GM10847 (cell line): ENCODE results near the gene PTPN1.

ENCODE experiments used
- POLR2A ChIP-seq: IDR thresholded peaks from 2 replicates; pipeline ENCODE4 v1.6.1; 2011; ENCODE audit not compliant: insufficient read length; ENCODE audit errors: extremely low read depth

PTPN1 gene

GRCh38 chr20:50557549-50558134 lies 47.5 kb downstream of the PTPN1 start:
- no peak for TF ChIP-seq POLR2A

- no peak for TF ChIP-seq POLR2A
These were observed 48.3 kb downstream of the PTPN1 start for GRCh38 chr20:50558483-50558925.

DNA sequence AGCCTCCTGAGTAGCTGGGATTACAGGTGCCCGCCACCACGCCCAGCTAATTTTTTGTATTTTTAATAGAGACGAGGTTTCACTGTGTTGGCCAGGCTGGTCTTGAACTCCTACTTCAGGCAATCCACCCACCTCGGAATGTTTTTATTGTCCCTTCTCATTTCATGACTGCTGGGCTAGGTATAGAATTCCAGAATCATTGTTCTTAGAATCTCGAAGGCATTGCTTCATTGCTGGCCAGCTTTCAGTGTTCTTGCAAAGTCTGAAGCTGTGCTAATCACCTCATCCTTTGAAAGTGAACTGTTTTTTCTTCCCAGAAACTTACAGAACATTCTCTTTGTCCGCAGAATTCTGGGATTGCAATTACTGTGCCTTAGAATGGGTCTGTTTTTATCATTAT lies 49.0 kb downstream of the PTPN1 start:
- TF ChIP-seq POLR2A = no peak

DNA sequence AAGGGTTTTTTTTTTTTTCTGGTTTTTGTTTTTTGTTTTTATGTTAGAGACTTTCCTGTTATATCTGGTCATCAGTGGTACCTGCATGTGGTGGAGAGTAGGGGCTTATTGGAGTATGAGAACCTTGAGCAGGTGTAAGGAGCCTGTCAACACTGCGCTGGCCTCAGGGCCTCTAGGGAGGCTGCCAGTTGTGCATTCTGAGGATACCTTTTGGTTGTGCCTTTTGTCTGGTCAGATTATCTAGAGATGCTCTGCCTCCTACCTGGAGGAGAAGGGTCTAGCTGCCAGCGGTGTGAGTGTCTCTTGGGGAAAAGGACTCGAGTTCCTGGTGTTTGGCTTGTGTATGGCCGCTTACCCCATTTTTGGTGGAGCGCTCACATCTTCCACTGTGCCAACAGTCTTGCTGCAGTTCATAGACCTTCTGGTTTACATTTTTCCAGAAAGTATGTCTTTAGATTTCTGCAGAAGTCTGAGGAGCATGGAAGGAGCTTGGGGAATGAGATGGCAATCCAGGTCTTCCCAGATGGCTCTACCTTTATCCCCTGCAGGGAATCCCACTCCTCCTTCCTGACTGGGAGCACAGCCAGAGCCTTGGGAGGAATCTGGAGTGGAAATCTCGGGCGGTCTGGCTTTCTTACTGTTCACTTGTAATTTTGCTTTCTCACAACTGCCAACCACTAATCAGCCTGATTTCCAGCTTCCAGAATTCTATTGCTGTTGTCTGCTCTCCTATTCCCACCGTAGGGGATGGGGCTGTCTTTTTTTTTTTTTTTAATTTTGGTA lies 49.9 kb downstream of the PTPN1 start:
- no peak for TF ChIP-seq POLR2A

DNA sequence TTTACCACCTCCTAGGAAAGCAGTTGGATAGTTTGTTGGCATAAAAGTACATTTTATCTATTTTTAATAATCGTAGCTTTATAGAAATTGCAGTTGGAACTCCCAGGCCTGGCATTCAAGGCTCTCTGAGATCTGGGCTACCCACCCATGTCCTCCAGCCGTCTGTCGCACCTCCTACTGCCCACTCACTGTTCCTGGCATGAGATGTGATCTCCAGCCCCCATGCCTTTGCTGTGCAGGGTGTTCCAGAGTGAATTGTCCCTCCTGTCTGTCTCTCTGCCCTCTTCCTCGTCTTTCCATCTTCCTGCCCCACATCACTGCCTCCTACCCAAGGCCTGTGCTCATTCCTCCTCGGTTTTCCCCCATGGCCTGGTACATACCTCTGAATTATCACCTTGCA lies 50.7 kb downstream of the PTPN1 start:
- TF ChIP-seq POLR2A = no peak

DNA sequence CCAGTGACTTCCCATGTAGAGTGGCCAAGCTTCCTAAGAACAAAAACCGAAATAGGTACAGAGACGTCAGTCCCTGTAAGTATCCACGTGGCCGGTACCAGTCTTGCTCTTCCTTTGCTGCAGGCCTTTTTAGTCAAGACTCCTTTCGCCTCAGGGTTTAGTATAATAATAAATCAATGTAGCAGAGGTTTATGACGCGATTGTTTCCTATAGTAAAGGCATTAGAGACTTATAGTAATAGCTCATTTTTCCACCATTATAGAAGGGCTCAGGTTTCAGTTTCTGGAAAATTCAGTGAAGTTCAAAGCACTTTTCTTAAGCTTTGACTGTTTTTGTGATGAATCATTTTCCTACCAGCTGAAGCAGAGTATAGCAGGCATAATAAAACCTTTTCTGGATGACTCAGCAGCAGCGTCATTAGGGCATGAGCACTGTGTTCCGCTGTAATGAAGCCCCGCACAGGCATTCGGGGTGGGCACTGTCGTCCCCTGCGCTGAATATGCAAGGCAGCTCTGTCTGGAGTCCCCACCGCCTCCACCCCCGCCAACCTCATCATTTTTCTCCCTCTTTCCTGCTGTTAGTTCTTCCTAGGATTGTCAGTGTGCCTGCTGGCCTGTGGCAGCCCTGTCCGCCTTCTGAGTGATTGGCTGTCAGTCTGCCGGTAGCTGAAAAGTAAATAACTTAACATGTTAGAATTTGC lies 51.3 kb downstream of the PTPN1 start:
- no peak for TF ChIP-seq POLR2A

- TF ChIP-seq POLR2A = no peak
These were observed 52.1 kb downstream of the PTPN1 start for GRCh38 chr20:50562262-50562701.

GRCh38 chr20:50563133-50563944 lies 53.2 kb downstream of the PTPN1 start:
- TF ChIP-seq POLR2A = no peak

- no peak for TF ChIP-seq POLR2A
These were observed 55.2 kb downstream of the PTPN1 start for GRCh38 chr20:50565383-50565782.

DNA sequence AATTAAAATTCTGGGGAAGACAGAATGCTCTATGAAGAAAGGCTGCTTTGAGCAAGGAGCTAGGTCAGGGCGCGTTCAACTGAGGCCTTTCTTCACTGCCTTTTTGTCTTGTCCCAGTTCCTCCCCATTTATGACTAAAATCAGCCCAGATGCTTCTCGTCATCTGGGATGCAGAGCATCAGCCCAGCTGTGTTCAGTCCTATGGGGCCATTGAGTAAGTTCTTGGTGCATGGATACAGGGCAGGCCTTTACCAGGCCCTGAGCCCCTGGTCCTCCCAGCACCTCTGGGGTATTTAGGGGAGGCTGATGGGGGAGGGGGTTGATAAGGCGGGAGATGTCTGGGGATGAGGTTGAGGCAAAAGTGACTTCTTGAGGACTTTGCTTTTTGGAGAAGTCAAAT lies 55.7 kb downstream of the PTPN1 start:
- no peak for TF ChIP-seq POLR2A

GRCh38 chr20:50567860-50568548 lies 57.8 kb downstream of the PTPN1 start:
- TF ChIP-seq POLR2A = no peak

- TF ChIP-seq POLR2A = no peak
These were observed 58.4 kb downstream of the PTPN1 start for GRCh38 chr20:50568549-50568942.

DNA sequence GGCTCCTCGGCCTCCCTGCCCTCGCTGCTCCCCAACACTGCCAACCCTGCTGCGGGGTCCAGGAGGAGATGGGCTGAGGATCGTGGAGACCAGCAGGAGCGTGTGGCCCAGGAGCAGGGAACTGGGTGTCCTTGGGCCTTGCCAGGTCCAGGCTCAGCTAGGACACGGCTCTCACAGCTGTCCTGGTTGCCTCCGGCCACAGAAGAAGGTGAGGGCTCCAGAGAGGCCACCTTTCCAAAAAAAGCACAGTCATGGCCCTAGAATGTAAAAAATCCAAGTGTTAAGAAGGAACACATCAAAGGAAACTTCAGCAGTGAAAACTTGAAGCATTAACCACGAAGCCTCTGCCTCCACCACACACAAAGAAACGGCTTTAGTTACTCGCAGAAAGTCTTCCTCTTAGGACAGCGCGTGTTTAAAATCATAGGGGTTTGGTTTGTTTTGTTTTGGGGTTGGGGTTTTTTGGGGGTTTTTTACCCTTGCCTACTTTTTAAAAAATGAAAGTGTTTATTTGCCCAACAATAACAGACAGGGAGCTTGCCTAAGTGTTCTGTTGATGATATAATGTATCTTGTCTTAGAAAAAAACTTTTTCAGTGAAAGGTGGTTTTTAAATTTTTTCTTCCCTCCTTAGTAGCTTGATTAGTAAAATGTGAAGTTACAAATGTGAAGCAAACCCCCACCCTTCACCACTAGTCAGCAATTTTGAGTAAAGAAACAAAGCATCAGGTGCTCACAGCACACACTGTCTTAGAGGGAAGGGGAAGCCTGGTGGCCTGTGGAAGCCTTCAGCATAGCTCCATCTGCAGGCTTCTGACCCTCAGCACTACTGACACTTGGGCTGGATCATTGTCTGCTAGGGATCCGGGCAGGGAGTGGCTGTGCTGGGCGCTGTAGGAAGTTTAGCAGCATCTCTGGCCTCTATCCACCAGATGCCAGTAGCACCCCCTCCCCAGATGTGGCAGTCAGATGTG lies 60.0 kb downstream of the PTPN1 start:
- TF ChIP-seq POLR2A = no peak

GRCh38 chr20:50571466-50571865 lies 61.3 kb downstream of the PTPN1 start:
- no peak for TF ChIP-seq POLR2A
